Measurements from ENCODE around the gene GNB1L.

The GNB1L gene

GRCh38 chr22:19788661-19789225 is 65.9 kb downstream of the GNB1L start:
- H3K4me3 ChIP-seq (ENCODE audit: low read depth, low read length) = no peak overlapping the region
- TF ChIP-seq, protein P1, sequence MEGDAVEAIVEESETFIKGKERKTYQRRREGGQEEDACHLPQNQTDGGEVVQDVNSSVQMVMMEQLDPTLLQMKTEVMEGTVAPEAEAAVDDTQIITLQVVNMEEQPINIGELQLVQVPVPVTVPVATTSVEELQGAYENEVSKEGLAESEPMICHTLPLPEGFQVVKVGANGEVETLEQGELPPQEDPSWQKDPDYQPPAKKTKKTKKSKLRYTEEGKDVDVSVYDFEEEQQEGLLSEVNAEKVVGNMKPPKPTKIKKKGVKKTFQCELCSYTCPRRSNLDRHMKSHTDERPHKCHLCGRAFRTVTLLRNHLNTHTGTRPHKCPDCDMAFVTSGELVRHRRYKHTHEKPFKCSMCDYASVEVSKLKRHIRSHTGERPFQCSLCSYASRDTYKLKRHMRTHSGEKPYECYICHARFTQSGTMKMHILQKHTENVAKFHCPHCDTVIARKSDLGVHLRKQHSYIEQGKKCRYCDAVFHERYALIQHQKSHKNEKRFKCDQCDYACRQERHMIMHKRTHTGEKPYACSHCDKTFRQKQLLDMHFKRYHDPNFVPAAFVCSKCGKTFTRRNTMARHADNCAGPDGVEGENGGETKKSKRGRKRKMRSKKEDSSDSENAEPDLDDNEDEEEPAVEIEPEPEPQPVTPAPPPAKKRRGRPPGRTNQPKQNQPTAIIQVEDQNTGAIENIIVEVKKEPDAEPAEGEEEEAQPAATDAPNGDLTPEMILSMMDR (IDR thresholded peaks at IDR 0.05; ENCODE audit: low read depth, low read length) = no peak

DNA sequence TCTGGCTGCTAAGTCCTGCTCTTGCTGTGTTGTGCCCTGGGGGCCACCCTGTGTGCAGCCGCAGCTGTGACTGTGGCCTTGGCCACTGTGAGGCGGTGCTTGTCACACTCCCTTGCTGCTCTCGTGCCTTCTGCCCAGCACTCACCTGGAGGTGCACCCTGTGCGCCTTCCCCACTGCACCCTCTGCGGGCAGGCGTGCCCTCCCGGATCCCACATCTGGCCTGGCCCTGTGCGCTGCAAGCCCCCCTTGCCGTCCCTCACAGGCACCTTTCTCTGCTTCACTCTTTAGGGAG is 66.9 kb downstream of the GNB1L start:
- H3K4me3 ChIP-seq (ENCODE audit: low read depth, low read length) = no peak overlapping the region
- TF ChIP-seq, protein P1 (IDR thresholded peaks at IDR 0.05; ENCODE audit: low read depth, low read length) = no peak

DNA sequence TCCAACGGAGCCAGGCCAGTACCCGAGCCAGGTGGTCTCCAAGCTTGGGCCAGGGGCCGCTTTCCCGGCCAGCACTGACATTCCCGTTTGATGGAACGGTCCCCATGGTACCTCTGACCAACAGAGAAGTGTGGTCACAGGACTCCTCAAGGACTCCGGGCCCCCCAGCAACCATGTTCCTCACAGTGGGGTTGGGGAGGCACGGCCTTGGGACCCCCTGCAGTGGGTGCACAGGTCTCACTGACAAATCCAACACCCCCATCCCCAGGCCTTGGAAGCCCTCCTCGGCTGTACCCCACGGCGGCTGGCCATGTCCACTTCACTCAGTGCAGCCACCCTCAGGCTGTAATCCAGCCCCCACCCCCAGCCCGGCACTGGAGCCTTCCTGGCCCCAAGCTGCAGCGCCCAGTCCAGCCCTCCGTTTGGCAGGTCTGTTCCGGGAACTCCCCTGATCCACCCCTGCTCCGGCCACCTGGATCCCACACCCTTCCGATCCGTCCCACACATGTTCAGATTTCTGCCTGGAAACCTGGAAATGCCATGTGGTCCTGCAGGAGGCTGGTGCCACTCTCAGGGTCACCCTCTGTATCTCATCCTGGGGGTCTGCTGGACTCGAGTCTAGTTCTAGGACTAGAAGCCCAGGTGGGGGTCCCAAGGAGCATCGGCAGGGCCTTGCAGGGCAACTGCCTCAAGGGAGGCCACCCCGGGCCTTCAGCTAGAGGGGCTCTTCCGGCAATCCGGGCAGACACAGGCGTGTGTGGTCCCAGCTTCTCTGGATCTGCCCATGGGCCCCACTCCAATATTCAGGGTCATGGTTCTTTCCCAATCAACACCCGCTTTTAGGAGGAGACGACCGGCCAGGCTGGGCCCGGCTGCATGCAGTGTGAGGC is 67.5 kb downstream of the GNB1L start:
- H3K4me3 ChIP-seq (ENCODE audit: low read depth, low read length) = no peak overlapping the region
- TF ChIP-seq, protein P1 (IDR thresholded peaks at IDR 0.05; ENCODE audit: low read depth, low read length) = no peak

GRCh38 chr22:19786264-19786585 is 68.4 kb downstream of the GNB1L start:
- TF ChIP-seq, protein P1 (IDR thresholded peaks at IDR 0.05; ENCODE audit: low read depth, low read length) = no peak
- no peak overlapping the region for H3K4me3 ChIP-seq (ENCODE audit: low read depth, low read length)

DNA sequence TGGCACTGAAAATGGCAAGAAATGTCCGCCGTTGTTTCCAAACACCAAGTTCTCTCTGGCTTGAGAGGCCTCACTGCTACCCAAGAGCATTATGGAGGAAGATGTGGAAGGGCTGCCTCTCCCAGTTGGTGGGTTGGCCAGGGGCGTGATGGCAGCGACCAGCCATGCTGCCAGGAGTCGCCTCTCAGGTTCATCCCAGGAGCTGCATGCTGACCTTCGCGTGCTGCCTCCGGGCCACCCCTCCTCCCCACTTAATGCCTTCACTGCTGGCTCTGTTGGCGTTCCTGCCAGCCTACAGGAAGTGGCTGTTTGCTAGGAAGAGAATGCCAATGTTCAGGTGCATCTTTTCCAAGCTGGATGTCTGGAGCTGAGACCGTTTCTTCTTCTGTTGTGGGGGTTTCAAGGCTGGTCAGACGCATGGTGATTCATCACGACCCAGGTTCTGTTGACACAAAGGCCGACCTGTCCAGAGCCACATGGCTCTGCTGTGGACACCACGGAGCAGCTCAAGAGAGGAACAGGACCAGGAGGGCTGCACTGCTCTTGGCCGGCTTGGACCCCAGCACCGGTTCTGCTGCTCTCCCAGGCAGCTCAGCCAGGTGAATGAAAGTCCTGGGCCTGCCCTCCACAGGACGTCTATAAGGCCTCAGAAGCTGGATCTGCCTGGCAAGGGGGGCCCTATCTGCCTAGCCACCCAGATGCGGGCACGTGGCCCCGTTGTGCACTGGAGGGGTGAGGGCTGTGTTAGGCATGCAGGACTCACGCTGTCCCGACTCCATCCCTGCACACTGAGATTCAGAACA is 69.0 kb downstream of the GNB1L start:
- no peak overlapping the region for H3K4me3 ChIP-seq (ENCODE audit: low read depth, low read length)
- TF ChIP-seq, protein P1 (IDR thresholded peaks at IDR 0.05; ENCODE audit: low read depth, low read length) = no peak

- H3K4me3 ChIP-seq (ENCODE audit: low read depth, low read length) = no peak overlapping the region
- TF ChIP-seq, protein P1 (IDR thresholded peaks at IDR 0.05; ENCODE audit: low read depth, low read length) = no peak
These were observed 70.1 kb downstream of the GNB1L start for GRCh38 chr22:19784384-19785175.
